LNCAP (cell line): ENCODE measurements around the gene OR10D3.

Experiments
- CTCF ChIP-seq: fragments of 450-650 bp; IDR thresholded peaks from 2 replicates; pipeline ENCODE4 v1.5.1; 2017; ENCODE audit warnings: mild to moderate bottlenecking

Gene OR10D3

DNA sequence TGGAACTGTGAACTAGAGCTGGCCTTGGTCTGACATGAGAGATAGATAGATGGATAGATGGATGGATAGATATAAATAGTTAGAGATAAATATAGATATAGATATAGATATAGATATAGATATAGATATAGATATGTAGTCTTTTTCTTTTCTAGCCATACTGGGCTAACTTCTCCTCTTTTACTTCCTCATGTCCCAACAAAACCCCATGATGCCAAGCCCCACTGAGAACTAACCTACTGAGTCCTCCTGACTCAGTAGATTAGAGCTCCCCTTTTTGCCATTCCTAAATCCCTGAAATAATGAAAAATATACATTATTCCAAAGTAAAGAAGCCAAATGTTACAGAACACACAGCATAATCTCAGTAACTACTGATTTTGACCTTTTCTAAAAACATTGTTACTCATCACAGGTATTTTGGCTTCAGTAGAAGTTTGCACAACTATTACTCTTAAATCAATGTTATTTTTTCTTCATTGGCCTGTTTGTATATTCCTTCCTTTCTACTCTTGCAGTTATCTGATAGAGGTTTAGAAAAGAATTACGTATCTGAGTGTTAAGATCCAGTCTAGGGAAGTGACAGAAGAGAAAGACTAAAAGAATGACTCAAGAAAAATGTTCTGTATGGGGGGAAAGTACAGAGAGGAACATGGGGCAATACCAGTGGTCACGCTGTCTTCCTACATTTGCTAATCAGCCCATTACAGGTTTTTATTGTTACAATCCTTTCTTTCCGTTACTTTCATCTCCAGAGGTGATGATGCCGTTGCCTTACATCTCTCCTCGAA lies 6.0 kb upstream of the OR10D3 start:
- TF ChIP-seq CTCF = no peak

- no peak for TF ChIP-seq CTCF
These were observed 3.8 kb upstream of the OR10D3 start for GRCh38 chr11:124179310-124179709.

DNA sequence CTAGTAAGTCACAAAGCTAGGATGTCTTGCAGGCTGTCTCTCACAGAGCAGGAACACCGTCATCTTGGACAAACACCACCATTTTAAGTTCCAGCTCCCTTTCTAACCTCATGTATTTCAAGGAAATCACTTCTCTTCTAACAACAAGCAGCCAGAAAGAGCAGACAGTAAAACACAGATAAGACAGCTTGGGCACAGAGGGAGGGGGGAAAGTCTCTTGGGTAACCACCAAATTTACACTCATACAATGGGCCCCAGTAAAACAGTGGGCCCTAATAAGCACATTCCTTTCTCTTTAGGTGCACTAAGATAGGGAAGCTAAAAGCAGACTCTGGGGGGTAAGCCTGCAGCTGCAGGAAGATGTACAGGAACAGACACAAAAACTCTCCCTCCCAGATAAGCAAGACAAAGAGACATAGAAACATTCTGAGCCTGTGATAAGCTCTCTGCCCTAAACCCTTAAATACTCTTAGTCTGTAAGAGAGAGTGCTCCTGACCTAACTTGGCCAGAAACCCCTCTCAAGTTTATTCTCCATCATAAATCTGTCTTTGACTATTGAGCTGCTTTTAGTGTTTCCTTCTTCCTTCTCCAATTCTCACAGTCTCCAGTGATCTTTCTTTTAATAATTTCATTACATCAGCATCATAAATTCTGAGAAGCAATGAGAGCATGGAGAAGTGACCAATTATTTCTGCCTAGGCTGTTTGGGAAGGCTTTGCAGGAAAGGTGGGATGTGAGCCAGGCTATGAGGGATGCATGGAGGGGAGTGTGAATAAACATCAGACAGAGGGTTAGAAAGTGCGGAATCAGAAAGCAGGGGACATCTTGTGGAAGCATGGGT lies 7.4 kb downstream of the OR10D3 start:
- no peak for TF ChIP-seq CTCF

DNA sequence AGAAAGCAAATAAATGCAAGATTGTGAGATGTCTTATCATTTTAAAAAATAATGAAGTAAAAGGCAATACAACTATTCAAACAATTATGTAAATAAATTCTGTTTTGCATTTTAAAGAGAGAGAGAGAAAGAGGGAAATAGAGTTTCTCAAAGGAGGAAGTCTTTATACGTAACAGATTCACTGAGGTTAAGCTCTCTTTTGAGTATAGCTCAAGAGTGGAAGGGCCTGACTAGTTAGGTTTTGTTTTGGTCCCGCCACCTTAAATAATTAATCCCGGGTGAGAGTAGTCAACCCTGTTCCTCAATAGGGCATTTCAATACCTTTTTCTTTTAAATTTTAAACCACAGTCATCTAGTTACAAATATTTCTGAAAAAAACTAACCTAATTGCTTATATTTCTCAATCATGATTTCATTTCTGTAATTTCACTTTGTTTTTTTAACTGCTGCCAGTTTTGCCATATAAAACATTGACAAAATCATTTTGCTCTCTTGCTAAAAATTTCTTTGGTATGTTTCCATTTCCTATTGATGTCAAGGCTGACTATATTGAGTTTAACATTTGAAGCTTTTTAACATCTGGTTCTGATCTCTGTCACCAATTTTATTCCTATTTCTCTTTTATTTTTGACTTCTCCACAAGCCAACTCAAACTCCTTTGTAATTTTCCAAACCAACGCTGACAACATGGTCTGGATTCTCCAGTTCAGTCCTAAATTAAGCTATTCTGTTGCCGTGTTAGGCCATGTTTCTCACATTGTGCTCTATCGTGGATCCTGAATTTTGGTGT lies 10.3 kb downstream of the OR10D3 start:
- no peak for TF ChIP-seq CTCF

- TF ChIP-seq CTCF = no peak
These were observed 11.4 kb downstream of the OR10D3 start for GRCh38 chr11:124194293-124195188.

DNA sequence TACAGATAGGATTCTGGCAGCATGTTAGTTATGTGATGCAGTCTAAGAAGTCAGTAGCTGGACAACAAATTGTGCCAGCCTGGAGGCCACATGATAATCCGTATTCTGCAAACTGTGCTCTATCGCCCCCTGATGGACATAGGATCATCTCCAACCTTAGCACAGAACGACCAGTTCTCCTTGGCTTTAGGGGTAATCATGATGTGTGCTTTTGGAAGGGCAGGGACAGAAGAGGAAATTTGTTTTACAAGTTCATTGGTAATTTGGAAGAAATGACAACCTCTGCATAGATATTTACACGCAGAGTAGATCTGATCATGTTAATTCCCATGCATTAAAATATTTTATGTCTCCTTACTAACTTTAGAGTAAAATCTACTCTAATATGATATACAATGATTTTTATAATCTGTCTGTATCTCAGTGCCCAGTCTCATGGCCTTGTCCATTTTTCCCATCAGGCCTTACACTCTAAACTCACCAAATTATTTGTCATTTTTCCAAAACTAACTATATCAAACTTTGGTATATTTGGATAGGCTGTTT lies 12.1 kb downstream of the OR10D3 start:
- peak; percentile 69 for TF ChIP-seq CTCF
